ENCODE measurements around the gene LARGE2. TPM values are rescaled to one million over a fixed set of nuclear protein-coding genes. Genes with fewer than 3 reads are reported as not detected.

Gene LARGE2
- total RNA-seq (10 to 100 TPM in 1 of 2 donors, 1 to 10 TPM in 1; 2.4 to 16.3 TPM), polyA plus RNA-seq (10 to 100 TPM; 12.8 to 18.4 TPM)
- long read RNA-seq, donor 1, partial matches to known transcripts, result 0 of 1 reads
- long read RNA-seq, donor 1, other reads (novel, unspliced or antisense), result 0 of 1 reads
- long read RNA-seq, donor 2, result 0 reads
- long read RNA-seq, donor 3, result 0 reads
- long read RNA-seq, donor 4, result 0 reads
- long read RNA-seq, donor 5, result 0 reads

- peaks cover 0 to 22% (median 4%) of the 10 kb centered on the region in 5 donors for H3K4me1 ChIP-seq (ENCODE audit: control insufficient read depth in 5 of 5, insufficient read depth in 5 of 5, low read length in 5 of 5)
- TF ChIP-seq CTCF (IDR thresholded peaks at IDR 0.05; ENCODE audit: control extremely low read depth, extremely low read depth), result no peak
- peak within 1 kb of the TSS in 1 of 2 donors; percentile 85 for H3K27ac ChIP-seq (ENCODE audit: low read depth in 1 of 2, low read length in 1 of 2)
- no peak within 1 kb of the TSS for H3K4me3 ChIP-seq
- ATAC-seq (ENCODE audit: insufficient read depth, low FRiP score) (peak; percentile 47), DNase-seq (peak in 1 of 3 donors; percentile 56)
- WGBS, 2 donors, result 2% methylated on average over 43 to 73 of the region's 73 CpGs
- peaks cover 0 to 18% (median 9%) of the 10 kb centered on the region in 3 donors for H3K27me3 ChIP-seq (ENCODE audit: control insufficient read depth in 3 of 3, insufficient read depth in 3 of 3, low read length in 2 of 3)
- no peaks in the 10 kb centered on the region for H3K9me3 ChIP-seq (ENCODE audit: control insufficient read depth in 4 of 4, insufficient read depth in 3 of 4, low read length in 3 of 4)
- no peaks in the 10 kb centered on the region for H3K36me3 ChIP-seq (ENCODE audit: control insufficient read depth in 4 of 4, insufficient read depth in 4 of 4, low read length in 4 of 4)
- H3K9ac ChIP-seq (ENCODE audit: insufficient read depth in 1 of 2, low read length in 2 of 2), result no peak within 1 kb of the TSS
Measured at GRCh38 chr11:45922425-45923082, at the start of gene LARGE2. LARGE2 (plus strand) TSS chr11:45922656; CDS start chr11:45922883, 227 bp downstream.

- no peak for TF ChIP-seq CTCF (IDR thresholded peaks at IDR 0.05; ENCODE audit: control extremely low read depth, extremely low read depth)
- no peaks in the 10 kb centered on the region for H3K4me1 ChIP-seq (ENCODE audit: control insufficient read depth in 5 of 5, insufficient read depth in 5 of 5, low read length in 5 of 5)
- H3K36me3 ChIP-seq (ENCODE audit: control insufficient read depth in 4 of 4, insufficient read depth in 4 of 4, low read length in 4 of 4), result peaks cover 31 to 54% (median 43%) of the 10 kb centered on the region in 4 donors
- peaks cover 0 to 1% (median 0%) of the 10 kb centered on the region in 4 donors for H3K9me3 ChIP-seq (ENCODE audit: control insufficient read depth in 4 of 4, insufficient read depth in 3 of 4, low read length in 3 of 4)
- ATAC-seq (ENCODE audit: insufficient read depth, low FRiP score) (no peak), DNase-seq (no peak)
- 75 to 82% methylated on average over 6 of the region's 6 CpGs for WGBS, 2 donors
- H3K27ac ChIP-seq (ENCODE audit: low read depth in 1 of 2, low read length in 1 of 2), result no peak overlapping the region
- H3K9ac ChIP-seq (ENCODE audit: insufficient read depth in 1 of 2, low read length in 2 of 2), result no peak overlapping the region
- H3K4me3 ChIP-seq, result no peak overlapping the region
- H3K27me3 ChIP-seq (ENCODE audit: control insufficient read depth in 3 of 3, insufficient read depth in 3 of 3, low read length in 2 of 3), result no peaks in the 10 kb centered on the region
Measured at GRCh38 chr11:45876401-45876800, 46.1 kb upstream of the LARGE2 start.

GRCh38 chr11:45877221-45877620 lies 45.2 kb upstream of the LARGE2 start:
- no peak for DNase-seq
- TF ChIP-seq CTCF (IDR thresholded peaks at IDR 0.05; ENCODE audit: control extremely low read depth, extremely low read depth), result no peak
- Histone ChIP-seq H3K4me3 (no peak overlapping the region), H3K4me1 (ENCODE audit: control insufficient read depth in 5 of 5, insufficient read depth in 5 of 5, low read length in 5 of 5) (no peaks in the 10 kb centered on the region), H3K9ac (ENCODE audit: insufficient read depth in 1 of 2, low read length in 2 of 2) (no peak overlapping the region), H3K9me3 (ENCODE audit: control insufficient read depth in 4 of 4, insufficient read depth in 3 of 4, low read length in 3 of 4) (peaks cover 0 to 1% (median 0%) of the 10 kb centered on the region in 4 donors), H3K36me3 (ENCODE audit: control insufficient read depth in 4 of 4, insufficient read depth in 4 of 4, low read length in 4 of 4) (peaks cover 25 to 54% (median 42%) of the 10 kb centered on the region in 4 donors), H3K27ac (ENCODE audit: low read depth in 1 of 2, low read length in 1 of 2) (no peak overlapping the region), H3K27me3 (ENCODE audit: control insufficient read depth in 3 of 3, insufficient read depth in 3 of 3, low read length in 2 of 3) (no peaks in the 10 kb centered on the region)
- no peak for ATAC-seq (ENCODE audit: insufficient read depth, low FRiP score)
- WGBS, 2 donors, result 94 to 96% methylated on average over 8 of the region's 8 CpGs

Data from lung (tissue), 16 donors.